SK-N-SH (cell line): ENCODE measurements around the gene ANKRD60. TPM values are rescaled to one million over a fixed set of nuclear protein-coding genes. Genes with fewer than 3 reads are reported as not detected.

Experiments used
- CTCF ChIA-PET: fragments of 300-600, 350-600 bp; formaldehyde crosslinking; extraction: SDS; loops from one replicate; lab custom pipeline; 2021; lab: Yijun Ruan, JAX
- POLR2A ChIA-PET: fragments of 350-600 bp; sonication (Branson Sonifier 250); formaldehyde crosslinking; extraction: SDS; loops from one replicate; lab custom pipeline; 2020; ENCODE audit warnings: antibody characterized with exemption, inconsistent platforms; lab: Yijun Ruan, JAX
- DNase-seq: peaks from one replicate; pipeline ENCODE4 v3.0.0; 2012
- H2AFZ ChIP-seq: fragments of 200-600 bp; sonication (generic); 2 replicates; pipeline ENCODE4 v1.8.1; 2016; ENCODE audit warnings: antibody characterized with exemption, mild to moderate bottlenecking, low read depth
- H3F3A ChIP-seq: fragments of 200-600 bp; sonication (generic); replicated peaks from 2 replicates; pipeline ENCODE3; 2016; ENCODE audit warnings: antibody characterized with exemption, mild to moderate bottlenecking; ENCODE audit not compliant: insufficient read depth
- H3K27ac ChIP-seq, 2 experiments: fragments of 200-500 bp in 1 of 2; fragments of 200-600 bp in 1 of 2; sonication (Bioruptor generic) in 1 of 2; sonication (generic), shearing (Covaris generic) in 1 of 2; 2 replicates each; pipeline versions ENCODE4 v1.5.1 to v1.6.1; 2014 to 2016; ENCODE audit warnings: low read depth in 2 of 2, inconsistent platforms in 1 of 2, low read length in 1 of 2, mild to moderate bottlenecking in 1 of 2, mixed read lengths in 1 of 2
- H3K27me3 ChIP-seq: fragments of 200-600 bp; sonication (generic), shearing (Covaris generic); 2 replicates; pipeline ENCODE4 v1.6.1; 2016; ENCODE audit warnings: mixed run types; ENCODE audit not compliant: insufficient read depth
- H3K36me3 ChIP-seq, 2 experiments: fragments of 200-500 bp in 1 of 2; fragments of 200-600 bp in 1 of 2; sonication (Bioruptor generic) in 1 of 2; sonication (generic) in 1 of 2; replicated peaks in 1 of 2; 2 replicates each; pipeline versions ENCODE3 to v1.5.1; 2014 to 2016; ENCODE audit warnings: low read length in 1 of 2, mild to moderate bottlenecking in 1 of 2; ENCODE audit not compliant: insufficient read depth in 2 of 2, control insufficient read depth in 1 of 2
- H3K4me1 ChIP-seq, 2 experiments: fragments of 200-500 bp in 1 of 2; fragments of 200-600 bp in 1 of 2; sonication (Bioruptor generic) in 1 of 2; sonication (generic), shearing (Covaris generic) in 1 of 2; 2 replicates each; pipeline versions ENCODE4 v1.5.1 to v1.6.1; 2014 to 2016; ENCODE audit warnings: low read depth in 1 of 2, low read length in 1 of 2, mixed run types in 1 of 2; ENCODE audit not compliant: insufficient read depth in 2 of 2, control insufficient read depth in 1 of 2
- H3K4me2 ChIP-seq: fragments of 200-600 bp; sonication (generic), shearing (Covaris generic); 2 replicates; pipeline ENCODE4 v1.6.1; 2017; ENCODE audit warnings: mixed run types
- H3K4me3 ChIP-seq, 2 experiments: fragments of 200-500 bp in 1 of 2; fragments of 200-600 bp in 1 of 2; sonication (Bioruptor generic) in 1 of 2; sonication (generic), shearing (Covaris generic) in 1 of 2; 2 replicates each; pipeline versions ENCODE4 v1.5.1 to v1.8.1; 2014 to 2016; ENCODE audit warnings: low read depth in 2 of 2, inconsistent platforms in 1 of 2, low read length in 1 of 2, mild to moderate bottlenecking in 1 of 2, mixed read lengths in 1 of 2, moderate library complexity in 1 of 2
- H3K79me2 ChIP-seq: fragments of 200-600 bp; sonication (generic); 2 replicates; pipeline ENCODE4 v1.8.1; 2017; ENCODE audit warnings: mild to moderate bottlenecking; ENCODE audit not compliant: insufficient read depth
- H3K9ac ChIP-seq: fragments of 200-600 bp; sonication (generic); 2 replicates; pipeline ENCODE4 v1.6.1; 2017; ENCODE audit warnings: mixed run types
- H3K9me2 ChIP-seq: fragments of 200-600 bp; sonication (generic); 2 replicates; pipeline ENCODE4 v1.6.1; 2017; ENCODE audit warnings: mixed run types
- H3K9me3 ChIP-seq: fragments of 200-600 bp; sonication (generic); 2 replicates; pipeline ENCODE4 v1.6.1; 2017; ENCODE audit warnings: mixed run types, mild to moderate bottlenecking, moderate library complexity
- H4K20me1 ChIP-seq: fragments of 200-600 bp; sonication (generic); 2 replicates; pipeline ENCODE4 v1.6.1; 2017; ENCODE audit warnings: mild to moderate bottlenecking, mixed run types; ENCODE audit not compliant: insufficient read depth
- EP300 ChIP-seq, 2 experiments: IDR thresholded peaks; 2 replicates each; pipeline versions ENCODE4 v1.4.0 to v1.6.1; 2012; ENCODE audit warnings: borderline replicate concordance in 1 of 2, low read depth in 1 of 2, low read length in 1 of 2
- JUND ChIP-seq: IDR thresholded peaks from 2 replicates; pipeline ENCODE4 v1.4.0; 2012
- MXI1 ChIP-seq: IDR thresholded peaks from 2 replicates; pipeline ENCODE4 v1.6.1; 2012; ENCODE audit warnings: mild to moderate bottlenecking, low read depth, low read length, improper control_type of control experiment
- NFIC ChIP-seq: IDR thresholded peaks from 2 replicates; pipeline ENCODE4 v1.4.0; 2012; ENCODE audit warnings: borderline replicate concordance
- NRF1 ChIP-seq: IDR thresholded peaks from 2 replicates; pipeline ENCODE4 v1.6.1; 2012; ENCODE audit warnings: low read depth, mild to moderate bottlenecking, low read length
- RCOR1 ChIP-seq: fragments of 150-350 bp; IDR thresholded peaks from 2 replicates; pipeline ENCODE4 v1.6.1; 2017; ENCODE audit warnings: antibody characterized with exemption, low read length
- RXRA ChIP-seq: IDR thresholded peaks from 2 replicates; pipeline ENCODE4 v1.4.0; 2012; ENCODE audit warnings: low read depth, mild to moderate bottlenecking, borderline replicate concordance
- SIN3A ChIP-seq: IDR thresholded peaks from 2 replicates; pipeline ENCODE4 v1.6.1; 2012; ENCODE audit warnings: low read depth, mild to moderate bottlenecking, low read length, moderate library complexity, borderline replicate concordance
- TCF12 ChIP-seq: IDR thresholded peaks from 2 replicates; pipeline ENCODE4 v1.4.0; 2012
- whole genome bisulfite sequencing: methylation state at CpG from one replicate; pipeline ENCODE4 v1.1.6; 2017; ENCODE audit warnings: low lambda C conversion rate; 5-methylcytosine and 5-hydroxymethylcytosine counted together
- polyA plus RNA-seq, 3 experiments: library from polyadenylated mRNA; depleted of rRNA; stranded (reverse); fragments of >200 nt; gene quantifications; 2 replicates each; pipeline ENCODE4 v1.2.3, GENCODE V29; 2012
- TF ChIP-seq, protein P1 (sequence below): IDR thresholded peaks from 2 replicates; pipeline ENCODE4 v1.4.0; 2012; ENCODE audit warnings: low read depth
- TF ChIP-seq, protein P2 (sequence below): IDR thresholded peaks from 2 replicates; pipeline ENCODE4; 2012

The ANKRD60 gene
- polyA plus RNA-seq, 1 of the 3 experiments (the other 2 are of a cell fraction): not detected

DNA sequence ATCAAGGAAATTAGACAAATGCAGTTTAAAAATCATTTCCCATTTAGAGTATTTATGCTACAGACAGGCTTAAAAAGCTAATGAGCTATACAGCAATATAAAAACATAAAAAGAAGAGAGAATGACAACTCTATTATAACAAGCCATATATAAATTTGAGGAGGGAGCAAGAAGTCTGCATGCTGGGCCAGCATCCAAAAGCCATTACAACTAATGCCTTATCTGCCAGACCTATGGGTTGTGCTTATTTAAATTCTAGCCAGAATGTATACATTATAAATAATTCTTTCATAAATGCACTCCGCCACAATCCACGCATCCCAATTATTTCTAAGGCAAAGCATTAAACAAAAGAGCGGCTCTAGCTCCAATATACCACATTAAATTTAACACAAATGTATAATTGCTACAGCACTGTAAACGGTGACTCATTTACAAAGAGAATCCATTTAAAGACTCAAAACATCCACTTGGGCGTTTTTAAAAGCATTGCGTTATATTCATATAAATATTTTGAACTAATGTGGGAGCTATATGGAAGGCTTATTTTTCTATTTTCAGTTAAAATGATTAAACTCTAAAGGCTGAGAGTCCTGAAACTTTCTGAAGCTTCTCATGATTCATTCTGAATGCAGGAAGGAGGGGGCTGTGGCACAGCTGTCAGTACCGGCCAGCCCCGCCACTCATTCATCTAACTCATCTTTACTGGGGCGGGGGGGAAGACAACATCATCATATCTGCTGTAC lies 43.3 kb upstream of the ANKRD60 start:
- Histone ChIP-seq H3K4me3 (peak overlapping the region; percentile 14 to 46; a peak in 2 of 4 replicates), H3K27me3 (no peaks in the 10 kb centered on the region), H3K36me3 (peaks cover 19 to 46% of the 10 kb centered on the region in 2 experiments), H3K4me2 (peak overlapping the region; percentile 73), H4K20me1 (no peaks in the 10 kb centered on the region), H2AFZ (peak overlapping the region; percentile 52; the same call in 1 of the 2 replicates), H3K9me2 (no peaks in the 10 kb centered on the region), H3K4me1 (peaks cover 0 to 20% of the 10 kb centered on the region in 2 experiments; a peak in 3 of 4 replicates), H3K27ac (peak overlapping the region; percentile 83 to 91), H3K9me3 (peaks cover 14% of the 10 kb centered on the region), H3K79me2 (peaks cover 45% of the 10 kb centered on the region), H3F3A (peaks cover 25% of the 10 kb centered on the region), H3K9ac (peak overlapping the region; percentile 16; the same call in 1 of the 2 replicates)
- ChIA-PET POLR2A (interaction anchor here (0.6 kb wide), 1 partner anchor 8 kb away, joined by 3 read pairs; no protein-coding TSS in a partner anchor), CTCF (interaction anchor here (0.7 kb wide), 1 partner anchor 24 kb away, joined by 3 read pairs; no protein-coding TSS in a partner anchor)
- DNase-seq: peak; percentile 50
- WGBS: 22% methylated on average over 9 of the region's 9 CpGs
- TF ChIP-seq, protein P1, sequence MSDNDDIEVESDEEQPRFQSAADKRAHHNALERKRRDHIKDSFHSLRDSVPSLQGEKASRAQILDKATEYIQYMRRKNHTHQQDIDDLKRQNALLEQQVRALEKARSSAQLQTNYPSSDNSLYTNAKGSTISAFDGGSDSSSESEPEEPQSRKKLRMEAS: 0 out of 2 replicates have a peak, but pooled peaks have one; percentile 29
- TF ChIP-seq RCOR1 (peak; percentile 16; the same call in 1 of the 2 replicates), RXRA (no peak), EP300 (IDR thresholded peaks at IDR 0.05; ENCODE audit: borderline replicate concordance in 1 of 2, low read depth in 1 of 2, low read length in 1 of 2) (peak in 1 of 2 experiments; percentile 45; a peak in 1 of 4 replicates), SIN3A (0 out of 2 replicates have a peak, but pooled peaks have one; percentile 35), JUND (peak; percentile 6; the same call in 1 of the 2 replicates), TCF12 (peak; percentile 48), NRF1 (no peak)
- TF ChIP-seq, protein P2, sequence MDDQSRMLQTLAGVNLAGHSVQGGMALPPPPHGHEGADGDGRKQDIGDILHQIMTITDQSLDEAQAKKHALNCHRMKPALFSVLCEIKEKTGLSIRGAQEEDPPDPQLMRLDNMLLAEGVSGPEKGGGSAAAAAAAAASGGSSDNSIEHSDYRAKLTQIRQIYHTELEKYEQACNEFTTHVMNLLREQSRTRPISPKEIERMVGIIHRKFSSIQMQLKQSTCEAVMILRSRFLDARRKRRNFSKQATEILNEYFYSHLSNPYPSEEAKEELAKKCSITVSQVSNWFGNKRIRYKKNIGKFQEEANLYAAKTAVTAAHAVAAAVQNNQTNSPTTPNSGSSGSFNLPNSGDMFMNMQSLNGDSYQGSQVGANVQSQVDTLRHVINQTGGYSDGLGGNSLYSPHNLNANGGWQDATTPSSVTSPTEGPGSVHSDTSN: peak; percentile 90

- peaks cover 39 to 41% of the 10 kb centered on the region in 2 experiments for H3K36me3 ChIP-seq
- H3F3A ChIP-seq: peaks cover 25% of the 10 kb centered on the region
- CTCF ChIA-PET: interaction anchor here (1.0 to 1.3 kb wide), 3 partner anchors 21 to 179 kb away, joined by 3 to 5 read pairs (median 4); no protein-coding TSS in a partner anchor
- no peak overlapping the region for H3K4me2 ChIP-seq
- H3K9me3 ChIP-seq: no peaks in the 10 kb centered on the region; the same call in 1 of the 2 replicates
- no peaks in the 10 kb centered on the region for H4K20me1 ChIP-seq
- peak overlapping the region in 1 of 2 experiments; percentile 15; a peak in 2 of 4 replicates for H3K27ac ChIP-seq
- H3K79me2 ChIP-seq: peaks cover 21% of the 10 kb centered on the region
- peaks cover 0 to 20% of the 10 kb centered on the region in 2 experiments; a peak in 3 of 4 replicates for H3K4me1 ChIP-seq
- no peak for TF ChIP-seq JUND
- peak; percentile 21; the same call in 1 of the 2 replicates for TF ChIP-seq NFIC
- no peak for TF ChIP-seq MXI1
- TF ChIP-seq, all 33 proteins: peak for 1
- POLR2A ChIA-PET: no interaction called here
- WGBS: 81% methylated on average over 13 of the region's 13 CpGs
- H3K9ac ChIP-seq: no peak overlapping the region
- no peak overlapping the region for H2AFZ ChIP-seq
- H3K27me3 ChIP-seq: no peaks in the 10 kb centered on the region
- no peaks in the 10 kb centered on the region for H3K9me2 ChIP-seq
- DNase-seq: no peak
- no peak overlapping the region for H3K4me3 ChIP-seq
Measured at GRCh38 chr20:58268936-58269619, 40.6 kb upstream of the ANKRD60 start.
